ENCODE data around the gene CRTAC1.

GRCh38 chr10:97926055-97926454 lies 104.4 kb downstream of the CRTAC1 start:
- no peak for TF ChIP-seq CTCF (IDR thresholded peaks at IDR 0.05)
- TF ChIP-seq ZFX (IDR thresholded peaks at IDR 0.05; ENCODE audit: borderline replicate concordance): no peak

Data from 22Rv1 (cell line).